Testis (tissue), 2 donors: ENCODE data around the gene GPC6.

Experiments
- CTCF ChIP-seq, 3 experiments: fragments of 450-650 bp in 2 of 3; fragments of 200-600 bp in 1 of 3; sonication (generic) in 1 of 3; IDR thresholded peaks; one replicate each; pipeline ENCODE4 v1.5.1; 2016 to 2019; ENCODE audit warnings: antibody characterized with exemption in 3 of 3, mild to moderate bottlenecking in 2 of 3, moderate library complexity in 1 of 3
- POLR2A ChIP-seq: fragments of 450-650 bp; IDR thresholded peaks from one replicate; pipeline ENCODE4 v1.6.1; 2017; ENCODE audit warnings: antibody characterized with exemption, mild to moderate bottlenecking, moderate library complexity

GRCh38 chr13:93418398-93418797, 191.8 kb downstream of the GPC6 start:
- TF ChIP-seq POLR2A (no peak), CTCF (IDR thresholded peaks at IDR 0.05) (no peak)
